Measurements from ENCODE around the gene DCC. TPM values are rescaled to one million over a fixed set of nuclear protein-coding genes. Genes with fewer than 3 reads are reported as not detected.

The DCC gene
- total and polyA plus RNA-seq, 12 donors: under 0.01 to 0.89 (median 0.09) TPM; not detected in 8

GRCh38 chr18:52715991-52716390, 376.0 kb downstream of the DCC start:
- no peaks in the 10 kb centered on the region for H3K4me1 ChIP-seq
- no peaks in the 10 kb centered on the region for H3K36me3 ChIP-seq
- H3K4me3 ChIP-seq: no peak overlapping the region
- no peak for TF ChIP-seq CTCF (IDR thresholded peaks at IDR 0.05)
- no peak for ATAC-seq
- no peak overlapping the region for H3K27ac ChIP-seq
- DNase-seq: no peak
- H3K9me3 ChIP-seq: no peaks in the 10 kb centered on the region
- intact Hi-C loops (cut with DNase I): no loop called here
- 73 to 74% methylated on average over 7 of the region's 7 CpGs for WGBS, 2 donors
- no peaks in the 10 kb centered on the region for H3K27me3 ChIP-seq

GRCh38 chr18:52716973-52717372, 377.0 kb downstream of the DCC start:
- WGBS, 2 donors: 31 to 35% methylated on average over 3 of the region's 3 CpGs

GRCh38 chr18:52722904-52723303, 382.9 kb downstream of the DCC start:
- ATAC-seq (no peak), DNase-seq (no peak)
- no peaks in the 10 kb centered on the region for H3K27me3 ChIP-seq
- no peak for TF ChIP-seq CTCF (IDR thresholded peaks at IDR 0.05)
- H3K36me3 ChIP-seq: no peaks in the 10 kb centered on the region
- H3K4me3 ChIP-seq: no peak overlapping the region
- H3K4me1 ChIP-seq: no peaks in the 10 kb centered on the region
- 80 to 85% methylated on average over 3 of the region's 3 CpGs for WGBS, 2 donors
- intact Hi-C loops (cut with DNase I): no loop called here
- H3K27ac ChIP-seq: no peak overlapping the region
- H3K9me3 ChIP-seq: no peaks in the 10 kb centered on the region

More at GRCh38 chr18:52716973-52717372, 377.0 kb downstream of the DCC start:
- DNase-seq (peak in 1 of 2 donors; percentile 6), ATAC-seq (no peak)
- TF ChIP-seq CTCF (IDR thresholded peaks at IDR 0.05): peak in 5 of 9 donors; percentile 19 to 37 (median 22)
- Histone ChIP-seq H3K27me3 (no peaks in the 10 kb centered on the region), H3K9me3 (no peaks in the 10 kb centered on the region), H3K4me1 (no peaks in the 10 kb centered on the region), H3K4me3 (no peak overlapping the region), H3K36me3 (no peaks in the 10 kb centered on the region), H3K27ac (no peak overlapping the region)
- intact Hi-C loops (cut with DNase I): no loop called here

- Histone ChIP-seq H3K27me3 (no peaks in the 10 kb centered on the region), H3K9me3 (no peaks in the 10 kb centered on the region), H3K4me1 (no peaks in the 10 kb centered on the region), H3K27ac (no peak overlapping the region), H3K4me3 (no peak overlapping the region), H3K36me3 (no peaks in the 10 kb centered on the region)
- DNase-seq (no peak), ATAC-seq (no peak)
- intact Hi-C loops (cut with DNase I): no loop called here
- no peak for TF ChIP-seq CTCF (IDR thresholded peaks at IDR 0.05)
- WGBS, 2 donors: 43 to 61% methylated on average over 3 of the region's 3 CpGs
Measured at GRCh38 chr18:52723550-52723970, 383.6 kb downstream of the DCC start.
